Measurements from ENCODE around the gene GPATCH4. TPM values are rescaled to one million over a fixed set of nuclear protein-coding genes. Genes with fewer than 3 reads are reported as not detected.
"Not testable (repeated sequence)": the region's sequence is repeated elsewhere in the genome, so short reads cannot be mapped to it uniquely, and the experiment has no call there.

The GPATCH4 gene
- polyA plus RNA-seq, 1 donor = 36.9 TPM

- DNase-seq = no peak
Measured at GRCh38 chr1:156579472-156579871, 21.8 kb downstream of the GPATCH4 start, which contains the start of gene TTC24. TTC24 (plus strand) TSS chr1:156579723; CDS start chr1:156581365, 1,642 bp downstream.

- DNase-seq = peak; percentile 58
Measured at GRCh38 chr1:156578055-156578454, 23.2 kb downstream of the GPATCH4 start.

- no peak for DNase-seq
Measured at GRCh38 chr1:156577550-156577949, 23.7 kb downstream of the GPATCH4 start.

- DNase-seq = no peak
Measured at GRCh38 chr1:156574039-156574633, 27.1 kb downstream of the GPATCH4 start.

GRCh38 chr1:156572663-156573018 is 28.6 kb downstream of the GPATCH4 start:
- no peak for DNase-seq

GRCh38 chr1:156571919-156572662 is 29.2 kb downstream of the GPATCH4 start, which contains the start of gene IQGAP3:
IQGAP3 (minus strand) TSS chr1:156572565; CDS start chr1:156572529, 36 bp downstream.
- DNase-seq = peak; percentile 86

GRCh38 chr1:156571261-156571852 is 29.9 kb downstream of the GPATCH4 start:
- no peak for DNase-seq

GRCh38 chr1:156566436-156566835 is 34.8 kb downstream of the GPATCH4 start:
- no peak for DNase-seq

GRCh38 chr1:156565519-156565918 is 35.8 kb downstream of the GPATCH4 start:
- no peak for DNase-seq

- no peak for DNase-seq
Measured at GRCh38 chr1:156560585-156561163, 40.6 kb downstream of the GPATCH4 start.

GRCh38 chr1:156559797-156560385 is 41.4 kb downstream of the GPATCH4 start:
- no peak for DNase-seq

- no peak for DNase-seq
Measured at GRCh38 chr1:156559086-156559796, 42.0 kb downstream of the GPATCH4 start.

GRCh38 chr1:156556354-156556753 is 44.9 kb downstream of the GPATCH4 start:
- no peak for DNase-seq

- no peak for DNase-seq
Measured at GRCh38 chr1:156555715-156556114, 45.6 kb downstream of the GPATCH4 start.

- DNase-seq = no peak
Measured at GRCh38 chr1:156554971-156555370, 46.3 kb downstream of the GPATCH4 start.

GRCh38 chr1:156553860-156554485 is 47.3 kb downstream of the GPATCH4 start:
- no peak for DNase-seq

- not testable (repeated sequence) for DNase-seq
Measured at GRCh38 chr1:156552937-156553336, 48.3 kb downstream of the GPATCH4 start.

GRCh38 chr1:156552518-156552917 is 48.8 kb downstream of the GPATCH4 start:
- DNase-seq = no peak

- no peak for DNase-seq
Measured at GRCh38 chr1:156551869-156552268, 49.4 kb downstream of the GPATCH4 start.

GRCh38 chr1:156551066-156551643 is 50.1 kb downstream of the GPATCH4 start:
- DNase-seq = no peak

- DNase-seq = no peak
Measured at GRCh38 chr1:156550346-156550745, 50.9 kb downstream of the GPATCH4 start.
